NCI-H187 (cell line): Measurements from ENCODE around the gene AHNAK.
A peak's percentile ranks its signal among the peaks of the same experiment; 100 is the strongest.
"Not testable (repeated sequence)": the region's sequence is repeated elsewhere in the genome, so short reads cannot be mapped to it uniquely, and the experiment has no call there.

Experiments used
- DNase-seq, 2 experiments: peaks; one replicate each; lab custom pipeline; 2025; lab: John Stamatoyannopoulos, UW

The AHNAK gene

DNA sequence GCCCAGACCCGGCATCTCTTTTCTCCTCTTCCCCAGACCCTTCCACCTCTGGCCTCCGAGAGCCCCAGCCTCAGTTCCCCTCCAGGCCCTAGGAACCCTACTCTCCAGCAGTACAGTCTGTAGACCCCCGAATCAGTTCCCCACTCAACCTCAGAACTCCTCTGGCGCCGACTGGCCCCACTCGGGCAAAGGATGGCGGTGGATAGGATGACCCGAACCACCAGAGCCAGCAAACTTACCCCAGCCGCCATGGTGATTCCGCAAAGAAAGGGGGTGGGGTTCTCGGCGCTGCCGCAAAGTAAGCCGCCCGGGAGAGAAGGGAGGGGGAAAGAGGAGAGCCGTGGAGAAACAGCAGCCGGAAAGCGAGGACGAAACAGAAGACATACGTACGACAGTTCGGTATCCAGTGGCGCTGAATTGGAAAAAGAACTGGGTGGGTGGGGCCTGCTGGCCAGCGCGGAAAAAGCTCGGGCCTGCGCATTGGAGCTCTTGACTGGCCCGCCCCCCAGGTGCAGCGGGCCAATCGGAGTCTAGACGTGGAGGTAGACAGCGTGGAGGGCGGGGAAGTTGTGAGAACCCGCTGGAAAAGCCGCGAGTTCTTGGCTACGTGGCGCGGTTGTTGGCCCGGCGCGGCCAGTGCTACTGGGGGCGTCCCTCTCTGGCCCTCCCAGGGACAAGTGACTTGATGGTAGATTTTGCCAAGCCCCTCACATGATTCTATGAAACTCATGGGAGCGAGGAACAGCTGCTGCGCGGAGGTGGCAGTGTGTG lies 27.2 kb upstream of the AHNAK start, which contains the start of gene EEF1G:
Gene EEF1G (minus strand): TSS at position 300 of the 771 bp plus-strand sequence. CDS start 49 bp downstream, at position 251.
- DNase-seq: peak; percentile 92 to 98

DNA sequence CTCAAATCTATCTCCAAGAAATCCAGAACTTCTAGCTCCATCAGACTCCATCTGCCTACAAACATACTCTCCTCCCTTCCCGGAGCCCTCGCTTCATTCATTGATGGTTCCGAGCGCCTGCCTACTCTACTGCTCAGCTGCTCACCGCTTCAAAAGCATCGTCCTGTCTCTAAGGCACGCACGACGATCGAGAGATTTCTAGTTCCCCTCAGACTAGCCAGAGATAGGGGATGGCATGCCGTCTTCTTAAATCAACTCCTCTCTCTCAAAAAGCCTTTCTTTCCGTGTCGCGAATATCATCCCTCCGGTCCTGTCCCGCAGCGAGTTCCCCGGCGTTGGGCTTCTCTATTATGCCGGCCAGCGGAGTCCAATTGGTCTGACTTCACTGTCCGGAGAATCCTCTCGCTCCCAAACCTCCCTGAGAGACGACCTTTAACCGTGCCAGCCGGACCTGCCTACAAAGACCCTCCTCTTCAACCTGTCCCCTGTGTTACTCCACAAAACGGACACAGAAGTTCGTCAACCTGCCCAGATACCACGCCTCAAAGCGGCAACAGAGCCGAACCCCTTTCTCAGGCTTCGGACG lies 26.5 kb upstream of the AHNAK start:
- DNase-seq: no peak

DNA sequence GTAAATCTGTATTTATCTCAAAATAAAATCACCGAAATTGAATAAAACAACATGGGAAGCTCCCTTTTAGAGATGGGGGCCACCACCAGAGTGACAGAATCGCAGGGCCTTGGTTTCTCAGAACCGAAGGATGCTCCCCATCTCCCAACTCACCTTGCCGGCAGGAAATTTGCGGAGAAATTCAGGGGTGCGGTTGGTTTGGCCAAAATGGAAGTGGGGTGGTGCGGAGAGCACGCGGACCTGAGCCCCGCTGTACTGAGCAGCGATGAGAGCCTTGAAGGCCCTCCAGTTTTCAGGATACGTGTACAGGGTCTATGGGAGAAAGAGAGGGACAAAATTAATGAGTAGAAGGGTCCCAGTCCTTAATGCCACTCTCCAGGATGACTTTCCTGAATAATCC lies 25.8 kb upstream of the AHNAK start:
- no peak for DNase-seq

DNA sequence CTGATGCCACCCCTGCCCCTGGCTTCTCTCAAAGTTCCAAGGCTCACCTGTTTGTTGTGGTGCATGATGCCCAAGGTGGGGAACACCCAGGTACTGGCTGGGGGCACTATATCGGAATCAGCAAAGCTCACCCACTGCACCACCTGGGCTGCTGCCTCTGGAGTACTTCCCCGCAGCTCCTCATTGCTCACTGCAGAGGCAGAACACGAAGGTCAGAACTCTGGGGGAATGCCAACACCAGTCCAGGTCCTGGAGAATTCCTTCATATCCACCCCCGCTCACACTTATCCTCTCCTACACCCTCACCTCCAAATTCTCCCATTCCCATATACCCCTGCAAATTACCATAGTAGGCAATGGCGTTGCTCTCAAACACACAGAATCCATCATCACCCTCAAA lies 24.9 kb upstream of the AHNAK start:
- DNase-seq: not testable (repeated sequence)

DNA sequence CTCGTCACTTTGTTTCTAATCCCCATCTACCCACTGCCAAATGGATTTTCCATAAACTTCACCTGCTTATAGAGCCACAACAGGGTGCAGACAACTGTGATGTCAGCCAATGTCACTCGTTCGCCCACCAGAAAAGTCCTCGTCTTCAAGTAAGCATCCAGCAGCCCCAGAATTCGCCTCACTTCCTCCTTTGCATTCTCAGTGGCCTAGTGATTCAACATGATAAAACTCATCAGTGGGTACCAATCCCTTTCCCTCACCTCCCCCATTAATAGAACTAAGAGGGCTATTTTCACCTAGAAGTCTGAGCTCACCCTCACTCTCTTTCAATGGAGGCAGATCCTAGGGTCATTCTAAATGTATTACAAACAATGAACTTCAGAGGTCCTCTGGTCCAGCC lies 24.3 kb upstream of the AHNAK start:
- not testable (repeated sequence) for DNase-seq

DNA sequence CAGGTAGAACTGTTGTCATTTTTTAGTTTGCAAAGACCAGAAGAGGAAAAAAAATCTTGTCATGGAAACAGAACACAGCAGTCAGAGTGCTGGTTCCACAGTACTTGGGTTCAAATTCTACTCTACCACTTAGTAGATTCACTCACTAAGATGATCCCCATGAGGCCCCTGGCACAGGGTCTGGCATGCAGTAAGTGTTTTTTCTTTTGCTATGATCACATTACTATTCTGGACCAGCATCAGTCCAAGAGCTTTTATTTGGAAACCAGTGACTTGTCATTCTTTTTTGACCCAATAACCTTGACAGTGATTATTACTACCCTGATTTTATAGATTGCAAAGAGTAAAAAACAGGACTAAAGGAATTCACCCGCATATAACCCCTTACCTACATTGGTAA lies 23.0 kb upstream of the AHNAK start:
- DNase-seq: no peak

DNA sequence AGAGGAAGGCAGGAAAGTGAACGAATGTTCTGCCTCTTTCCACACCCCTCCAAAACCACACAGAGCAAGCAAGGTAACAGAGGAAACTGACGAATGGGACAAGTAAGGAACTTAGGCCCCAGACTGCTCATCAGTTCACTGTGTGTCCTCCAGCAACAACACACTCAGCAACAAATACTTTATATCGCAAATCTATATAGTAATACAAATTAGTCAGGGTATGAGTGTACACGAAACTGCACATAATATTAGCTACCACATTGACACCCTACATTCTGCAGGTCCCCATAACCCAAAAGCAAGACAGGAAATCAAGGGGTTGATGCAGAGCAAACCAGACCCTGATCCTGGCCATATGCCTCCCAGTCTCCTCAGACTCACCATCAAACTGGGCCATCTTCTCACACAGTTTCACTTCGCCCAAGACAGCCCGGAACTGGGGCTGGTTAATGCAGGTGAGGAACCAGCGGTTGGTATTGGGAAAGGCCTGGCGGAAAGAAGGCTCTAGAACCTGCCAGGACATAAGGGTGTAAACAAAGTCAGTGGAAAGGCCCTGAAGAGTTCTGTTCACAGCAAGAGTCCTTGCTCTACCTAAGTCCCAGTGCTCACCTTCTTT lies 20.5 kb upstream of the AHNAK start:
- no peak for DNase-seq

DNA sequence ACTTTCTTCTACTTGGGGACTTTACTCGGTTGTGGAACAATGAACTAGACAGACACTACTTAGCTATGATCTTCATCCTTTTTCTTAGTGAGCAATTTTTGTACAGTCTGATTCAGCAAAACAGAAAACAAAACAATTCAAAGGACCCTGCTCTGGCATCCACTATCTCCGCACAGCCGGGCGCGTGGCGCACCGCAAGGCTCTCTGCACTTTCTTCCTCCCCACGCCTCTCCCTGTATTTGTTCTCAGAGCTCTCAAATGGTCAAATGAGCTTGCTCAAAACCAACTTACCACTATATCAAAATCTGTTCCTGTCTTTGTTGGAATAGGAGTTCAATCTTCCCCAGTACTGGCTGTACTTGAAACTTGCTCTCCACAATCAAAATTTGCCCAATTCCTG lies 19.6 kb upstream of the AHNAK start:
- DNase-seq: no peak

DNA sequence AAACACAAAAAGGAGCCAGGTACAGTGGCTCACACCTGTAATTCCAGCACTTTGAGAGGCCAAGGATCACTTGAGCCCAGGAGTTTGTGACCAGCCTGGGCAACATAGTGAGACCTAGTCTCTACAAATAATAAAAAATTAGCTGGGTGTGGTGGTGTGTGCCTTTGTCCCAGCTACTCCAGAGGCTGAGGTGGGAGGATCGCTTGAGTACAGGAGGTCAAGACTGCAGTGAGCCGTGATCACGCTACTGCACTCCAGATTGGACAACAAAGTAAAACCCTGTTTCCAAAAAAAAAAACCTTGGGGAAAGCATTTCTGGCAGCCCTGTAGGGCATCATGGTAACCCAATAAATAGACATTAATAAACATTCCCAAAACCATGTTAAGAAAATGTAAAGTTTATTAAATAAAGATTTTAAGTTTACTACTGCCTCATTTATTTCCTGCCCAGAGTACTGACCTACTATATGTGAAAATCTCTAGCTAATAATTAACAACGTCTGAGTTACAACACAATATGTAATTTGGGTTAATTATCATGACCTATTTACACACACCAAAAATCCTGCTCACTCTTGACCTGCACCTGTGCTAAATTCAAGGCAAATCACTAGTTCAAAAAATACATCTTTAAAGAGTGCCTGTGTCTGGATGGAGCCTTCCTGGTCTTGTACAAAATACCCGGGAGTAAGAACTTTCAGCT lies 18.6 kb upstream of the AHNAK start:
- no peak for DNase-seq

DNA sequence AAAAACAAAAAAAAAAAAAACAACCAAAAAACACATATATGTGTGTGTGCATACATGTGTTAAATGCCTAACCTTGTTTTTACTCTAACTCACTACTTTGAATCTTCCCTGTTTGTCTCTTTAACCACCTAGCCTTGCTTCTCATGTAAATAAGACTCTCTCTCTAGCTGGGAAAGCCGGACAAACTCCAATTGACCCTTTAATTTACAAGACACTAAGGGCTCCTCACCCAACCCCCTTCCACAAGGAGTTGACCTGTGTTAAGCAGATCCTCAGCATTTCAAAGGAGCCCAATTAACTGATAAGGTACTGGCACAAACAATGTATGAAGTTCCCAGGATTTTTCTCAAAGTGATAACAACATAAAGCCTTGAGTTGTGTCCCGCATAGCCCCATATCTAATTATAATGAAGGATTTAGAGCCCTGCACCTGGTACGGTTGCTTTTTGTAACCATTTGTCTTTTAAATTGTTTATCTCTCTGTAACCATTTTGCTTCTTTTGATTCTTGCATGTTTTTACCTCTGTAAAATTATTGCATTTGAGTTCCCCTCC lies 15.1 kb upstream of the AHNAK start:
- not testable (repeated sequence) for DNase-seq

DNA sequence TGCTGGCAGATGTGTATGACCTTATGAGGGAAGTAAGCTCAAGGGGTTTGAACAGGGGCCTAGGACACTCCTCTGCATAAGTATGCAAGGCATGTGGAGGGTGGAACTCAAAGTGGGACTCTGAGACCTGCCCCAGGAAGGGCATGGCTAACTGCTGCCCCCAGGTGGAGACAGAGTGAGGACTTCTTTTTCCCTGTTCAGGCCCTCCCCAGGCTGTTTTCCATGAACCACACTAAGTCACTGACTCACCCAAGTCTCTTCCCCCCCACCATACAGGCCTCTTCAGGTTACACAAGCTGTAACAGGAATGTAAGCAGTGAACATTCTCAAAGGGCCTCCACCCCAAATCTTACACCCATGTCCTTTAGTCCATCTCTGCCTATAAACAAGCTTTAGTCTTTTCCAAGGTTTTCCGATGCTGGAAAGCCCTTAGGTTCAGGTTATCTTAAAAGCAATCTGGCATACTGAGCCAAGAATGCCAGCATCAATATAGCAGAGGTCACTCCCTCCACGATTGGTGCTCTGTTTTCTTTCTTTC lies 14.0 kb upstream of the AHNAK start:
- no peak for DNase-seq

DNA sequence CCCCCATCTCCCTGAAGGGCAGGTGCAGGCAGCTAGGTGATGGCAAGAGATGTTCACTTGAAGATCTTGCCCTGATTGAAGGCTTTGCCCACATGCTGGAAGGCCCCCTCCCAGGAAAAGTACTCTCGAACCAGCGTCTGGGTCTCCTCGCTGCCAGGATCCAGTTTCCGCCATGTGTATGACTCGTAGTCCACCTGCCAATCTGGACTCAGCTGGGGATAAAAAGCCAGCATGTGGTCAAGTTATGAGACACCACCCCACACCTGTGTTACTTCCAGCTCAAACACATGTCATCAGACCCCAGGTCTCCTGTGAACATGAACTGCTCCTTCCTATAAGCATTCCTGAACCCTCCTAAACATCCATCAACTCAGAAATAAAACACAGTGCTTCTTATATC lies 13.0 kb upstream of the AHNAK start:
- DNase-seq: not testable (repeated sequence)

DNA sequence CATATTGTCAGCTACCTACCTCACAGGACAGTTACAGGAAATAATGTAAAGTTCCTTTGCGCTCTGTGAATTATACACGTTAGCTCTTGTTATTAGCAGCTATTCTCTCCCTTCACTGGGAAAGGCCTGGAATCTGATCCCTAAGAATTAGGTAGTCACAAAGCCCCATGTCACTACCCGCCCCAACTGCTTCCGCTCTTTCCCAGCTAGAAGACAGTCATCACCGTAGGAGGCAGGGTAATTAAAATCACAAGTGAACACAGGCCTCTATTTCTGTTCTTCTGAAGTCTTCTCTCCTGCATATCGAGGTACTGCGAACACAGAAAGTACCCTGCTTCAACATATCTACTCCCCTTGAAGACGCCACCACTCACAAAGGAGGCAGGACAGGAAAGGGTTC lies 12.6 kb upstream of the AHNAK start:
- no peak for DNase-seq

DNA sequence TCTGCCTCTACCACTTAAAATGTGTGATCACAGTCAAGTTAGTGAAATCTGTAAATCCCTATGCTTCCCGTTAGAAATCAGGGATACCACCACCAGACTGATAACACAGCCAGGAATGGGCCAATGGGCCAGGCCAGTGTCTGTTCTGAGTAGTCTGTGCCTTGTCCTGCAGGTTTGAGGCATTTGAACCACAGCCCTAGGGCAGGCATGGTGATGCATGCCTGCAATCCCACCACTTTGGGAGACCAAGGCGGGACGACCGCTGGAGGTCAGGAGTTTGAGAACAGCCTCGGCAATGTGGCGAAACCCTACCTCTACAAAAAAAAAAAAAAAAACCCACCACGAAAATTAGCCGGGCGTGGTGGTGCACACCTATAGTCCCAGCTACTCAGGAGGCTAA lies 12.1 kb upstream of the AHNAK start:
- DNase-seq: no peak

DNA sequence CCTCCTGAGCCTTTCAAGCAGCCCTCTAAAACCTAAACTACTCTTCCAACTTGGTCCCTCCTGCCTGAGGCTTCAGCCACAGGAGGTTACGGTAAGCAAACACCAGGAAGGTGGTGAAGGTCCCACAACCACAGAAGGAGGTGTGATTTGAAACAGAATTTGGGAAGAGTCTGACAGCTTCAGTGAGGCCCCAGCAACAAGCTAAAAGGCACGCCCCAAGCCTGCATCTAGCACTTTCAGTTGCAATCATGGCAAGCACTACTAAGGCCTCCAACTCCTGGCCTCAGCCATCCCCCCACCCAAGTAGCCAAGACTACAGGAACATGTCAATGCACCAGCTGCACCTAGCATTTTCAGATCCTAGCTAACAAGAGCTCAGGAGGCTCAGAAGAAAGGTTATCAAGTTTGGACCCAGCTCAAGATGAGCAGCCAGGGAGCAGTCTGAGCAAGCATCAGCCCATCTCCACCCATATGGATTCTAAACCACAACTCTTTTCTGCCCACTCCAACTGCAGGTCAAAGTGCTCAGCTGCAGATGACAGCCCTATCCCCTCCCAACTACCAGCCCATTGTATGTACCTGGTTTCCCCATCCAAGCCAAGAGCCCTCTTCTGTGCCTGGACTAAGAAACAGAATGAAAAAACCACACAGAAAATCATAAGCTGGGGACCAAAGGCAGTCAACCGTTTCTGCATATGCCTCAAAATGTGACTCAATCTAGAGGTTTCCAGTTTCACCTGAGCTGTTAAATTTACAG lies 10.4 kb upstream of the AHNAK start:
- DNase-seq: no peak

DNA sequence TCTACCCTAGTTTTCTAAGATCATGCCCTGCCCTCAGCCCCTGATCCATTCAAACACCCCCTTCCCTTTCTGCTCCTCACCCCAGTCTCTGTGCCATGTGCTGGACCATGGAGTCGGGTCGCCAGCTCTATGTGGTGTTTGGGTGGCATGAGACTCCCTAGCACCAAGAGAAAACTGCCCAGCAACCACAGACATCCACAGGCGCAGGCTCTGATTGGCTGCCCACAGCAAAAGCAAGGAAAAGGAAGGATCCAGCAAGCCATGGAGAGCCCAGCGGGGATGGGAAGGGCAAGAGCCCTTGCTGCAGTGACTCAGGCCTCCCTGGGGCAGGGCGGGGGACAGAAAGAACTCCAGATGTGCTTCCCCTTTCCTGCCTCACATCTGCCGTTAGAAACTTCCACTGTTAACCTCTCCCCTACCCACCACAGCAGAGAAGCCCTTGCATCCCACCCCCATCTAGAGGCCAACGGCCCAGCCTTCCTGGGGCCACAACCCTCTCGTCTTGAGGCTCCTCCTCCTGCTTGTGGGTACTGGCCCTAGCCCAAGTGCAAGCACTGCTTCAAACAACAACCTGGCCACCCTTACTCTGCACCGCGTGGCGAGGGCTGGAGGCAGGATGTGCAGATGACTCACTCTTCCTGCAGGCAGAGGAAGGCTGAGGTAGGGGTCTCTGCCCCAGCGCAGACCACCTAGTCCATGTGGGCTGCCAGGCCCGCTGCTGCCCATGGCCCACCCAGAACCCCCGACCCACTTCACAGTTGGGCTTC lies 9.7 kb upstream of the AHNAK start:
- no peak for DNase-seq

DNA sequence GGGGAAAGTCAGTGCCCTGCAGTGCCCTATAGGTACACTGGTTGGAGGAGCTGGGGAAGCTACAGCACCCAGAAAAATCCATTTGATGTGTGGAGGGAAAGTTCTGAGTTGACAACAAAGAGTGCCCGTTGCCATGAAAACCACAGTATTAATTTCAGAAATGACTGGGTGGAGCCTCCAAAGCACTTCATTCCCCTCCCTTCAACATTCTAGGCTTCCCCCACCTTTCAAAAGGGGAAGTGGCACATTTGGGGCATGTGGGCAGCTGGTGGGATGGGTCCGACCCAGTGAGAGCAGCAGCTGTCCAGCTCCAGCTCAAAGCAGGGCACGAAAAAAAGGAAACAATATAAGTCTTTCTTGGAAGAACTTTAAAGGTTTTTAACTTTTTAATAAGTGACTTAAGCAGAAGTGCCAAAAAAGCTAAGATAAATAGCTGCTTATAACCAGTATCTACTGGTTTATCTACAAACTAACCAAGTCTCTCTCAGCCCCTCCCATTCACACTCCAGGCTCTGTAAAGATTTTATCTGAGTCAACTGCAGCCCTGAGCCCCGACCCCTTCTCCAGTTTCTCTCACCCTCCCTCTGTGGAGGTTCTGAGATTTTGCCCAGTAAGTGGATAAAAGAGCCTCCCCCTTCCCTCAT lies 9.0 kb upstream of the AHNAK start:
- DNase-seq: no peak

DNA sequence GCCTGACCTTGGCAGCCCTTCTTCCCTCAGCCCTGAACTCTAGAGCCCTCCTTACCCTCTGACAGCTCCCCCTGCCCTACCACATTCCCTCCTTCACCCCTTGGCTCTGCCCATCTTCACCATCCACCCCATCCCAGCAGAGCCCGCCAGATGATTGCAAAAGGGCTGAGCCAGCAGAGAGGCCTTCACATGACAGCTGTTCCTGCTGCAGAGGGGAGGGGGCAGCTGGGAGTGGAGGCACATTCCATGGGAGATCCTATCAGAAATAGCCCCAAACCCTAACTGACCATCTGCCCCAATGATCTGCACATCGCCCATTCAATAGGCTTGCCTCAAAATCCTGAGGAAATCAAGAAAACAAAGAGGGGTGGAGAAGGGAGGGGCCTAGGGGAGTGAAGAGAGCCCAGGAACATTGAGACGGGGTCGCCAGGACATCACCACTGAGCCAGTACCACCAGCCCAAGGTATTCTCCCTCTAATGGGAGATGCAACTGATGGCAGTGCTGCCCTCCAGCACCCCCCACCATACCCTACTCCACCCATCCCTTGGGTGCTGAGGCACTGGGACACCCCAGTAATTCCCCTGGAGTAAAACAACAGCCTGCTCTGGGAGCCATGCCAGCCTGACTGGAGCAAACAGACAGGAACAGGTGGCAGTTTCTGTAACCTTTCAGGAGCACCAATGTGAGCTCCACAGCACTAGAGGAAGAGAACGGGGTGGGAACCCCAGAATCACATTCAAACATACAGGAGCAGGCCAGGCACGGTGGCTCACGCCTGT lies 8.0 kb upstream of the AHNAK start:
- DNase-seq: no peak

DNA sequence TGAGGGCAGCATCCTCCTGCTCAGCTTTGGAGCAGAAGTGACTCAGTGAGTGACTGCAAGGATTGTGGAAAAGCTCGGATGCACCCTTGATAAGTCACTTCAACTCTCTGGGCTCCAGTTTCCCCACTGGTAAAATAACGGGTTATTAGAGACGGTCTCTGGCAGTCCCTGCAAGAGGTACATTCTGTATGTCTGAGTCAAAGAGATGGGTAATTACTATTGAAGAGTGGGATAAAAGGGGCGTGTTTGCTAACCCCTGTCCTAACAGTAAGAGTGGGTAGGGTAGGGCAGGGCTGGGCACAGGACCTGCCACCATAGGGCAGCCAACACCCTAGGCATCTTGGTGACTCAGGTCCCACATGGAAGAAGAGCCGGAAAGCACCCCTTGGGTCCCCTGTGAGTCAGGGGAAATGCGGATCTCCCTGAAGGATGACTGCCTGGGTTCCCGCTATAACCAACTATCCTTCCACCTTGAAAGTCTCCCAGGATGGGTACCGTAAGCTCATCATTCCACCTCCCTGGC lies 7.3 kb upstream of the AHNAK start:
- DNase-seq: no peak
